Measurements from ENCODE around the gene VEZT.
"Not testable (repeated sequence)": the region's sequence is repeated elsewhere in the genome, so short reads cannot be mapped to it uniquely, and the experiment has no call there.

VEZT gene

DNA sequence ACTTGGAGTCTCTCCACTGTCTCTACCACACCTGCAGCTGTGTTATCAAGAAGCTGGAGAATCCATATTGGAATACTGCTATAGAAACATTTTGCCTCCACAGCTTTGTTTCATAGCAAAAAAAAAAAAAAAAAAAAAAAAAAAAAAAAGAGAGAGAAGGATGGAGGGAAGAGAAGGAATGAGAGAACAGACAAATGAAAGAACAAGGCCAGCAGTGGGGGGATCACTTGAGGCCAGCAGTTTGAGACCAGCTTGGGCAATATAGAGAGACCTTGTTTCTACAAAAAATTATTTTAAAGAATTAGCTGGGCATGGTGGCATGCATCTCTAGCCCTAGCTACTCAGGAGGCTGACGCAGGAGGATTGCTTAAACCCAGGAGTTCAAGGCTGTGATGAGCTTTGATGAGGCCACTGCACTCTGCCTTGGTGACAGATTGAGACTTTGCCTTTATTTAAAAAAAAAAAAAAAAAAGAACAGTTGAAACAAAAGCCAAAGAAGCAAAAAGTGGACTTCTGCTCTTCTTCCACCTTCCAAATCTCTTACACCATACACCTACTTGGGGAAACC is 8.1 kb downstream of the VEZT start:
- DNase-seq = no peak

DNA sequence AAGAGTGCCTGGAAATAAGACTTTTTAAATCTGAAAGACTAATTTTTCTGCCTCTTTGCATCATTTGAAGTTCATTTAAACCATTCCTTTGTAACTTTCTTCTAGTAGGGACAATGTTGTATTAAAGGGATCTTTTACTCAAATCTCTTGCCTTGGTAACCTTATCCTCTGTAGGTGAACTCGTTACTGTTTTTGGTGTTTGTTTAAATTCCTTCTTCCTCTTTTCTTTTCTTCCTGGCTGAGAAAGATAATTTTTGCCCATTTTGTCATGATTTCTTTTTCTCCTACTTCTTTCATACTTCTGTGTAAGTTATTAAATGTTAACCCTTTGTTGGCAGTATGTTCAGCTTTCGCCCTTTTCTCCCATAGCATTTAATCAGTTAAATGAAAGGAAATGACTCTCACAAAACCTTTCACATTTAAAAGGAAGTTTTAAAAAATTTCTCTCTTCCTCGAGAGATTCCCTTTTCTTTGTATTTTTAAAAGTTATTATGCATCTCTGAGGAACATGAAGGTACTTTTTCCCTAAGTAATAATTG is 10.3 kb downstream of the VEZT start:
- no peak for DNase-seq

DNA sequence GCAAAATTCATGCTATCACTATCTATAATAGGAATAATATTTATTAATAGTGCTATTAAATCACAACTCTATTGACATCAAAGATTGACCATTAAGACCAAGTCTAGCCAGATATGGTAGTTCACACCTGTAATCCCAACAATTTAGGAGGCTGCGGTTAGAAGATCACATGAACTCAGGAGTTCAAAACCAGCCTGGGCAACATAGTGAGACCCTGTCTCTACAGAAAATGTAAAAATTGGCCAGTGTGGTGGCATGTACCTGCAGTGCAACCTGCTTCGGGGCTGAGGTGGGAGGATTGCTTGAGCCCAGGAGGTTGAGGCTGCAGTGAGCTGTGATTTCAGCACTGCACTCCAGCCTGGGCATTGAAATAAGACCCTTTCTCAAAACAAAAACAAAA is 11.0 kb downstream of the VEZT start:
- no peak for DNase-seq

DNA sequence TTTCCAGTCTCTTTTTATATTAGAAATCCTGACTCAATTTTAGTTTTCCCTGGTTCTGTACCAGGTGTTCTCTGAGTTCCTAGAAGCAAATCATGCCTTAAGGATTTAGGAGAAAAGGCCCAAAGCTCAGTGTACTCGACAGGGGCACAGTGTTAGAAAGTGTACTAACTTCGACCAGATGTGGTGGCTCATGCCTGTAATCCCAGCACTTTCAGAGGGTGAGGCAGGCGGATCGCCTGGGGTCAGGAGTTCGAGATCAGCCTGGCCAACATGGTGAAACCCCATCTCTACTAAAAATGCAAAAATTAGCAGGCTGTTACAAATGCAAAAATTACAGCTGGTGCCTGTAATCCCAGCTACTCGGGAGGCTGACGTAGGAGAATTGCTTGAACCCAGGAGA is 12.0 kb downstream of the VEZT start:
- DNase-seq = no peak

DNA sequence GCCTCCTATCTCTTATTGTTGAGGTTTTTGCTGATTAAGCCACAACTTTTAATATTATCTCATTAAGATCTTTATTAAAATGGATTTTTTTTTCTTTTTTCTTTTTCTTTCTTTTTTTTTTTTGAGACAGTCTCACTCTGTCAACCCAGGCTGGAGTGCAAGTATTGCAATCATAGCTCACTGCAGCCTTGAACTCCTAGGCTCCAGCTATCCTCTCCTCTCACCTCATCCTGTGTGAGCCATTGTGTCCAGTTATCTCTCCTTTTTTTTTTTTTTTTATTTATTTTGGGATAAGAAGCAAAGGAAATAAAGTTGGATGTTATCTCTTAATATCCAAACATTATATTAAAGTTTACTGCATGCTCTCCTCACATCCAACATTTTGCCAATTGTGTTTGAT is 12.7 kb downstream of the VEZT start:
- DNase-seq = no peak

DNA sequence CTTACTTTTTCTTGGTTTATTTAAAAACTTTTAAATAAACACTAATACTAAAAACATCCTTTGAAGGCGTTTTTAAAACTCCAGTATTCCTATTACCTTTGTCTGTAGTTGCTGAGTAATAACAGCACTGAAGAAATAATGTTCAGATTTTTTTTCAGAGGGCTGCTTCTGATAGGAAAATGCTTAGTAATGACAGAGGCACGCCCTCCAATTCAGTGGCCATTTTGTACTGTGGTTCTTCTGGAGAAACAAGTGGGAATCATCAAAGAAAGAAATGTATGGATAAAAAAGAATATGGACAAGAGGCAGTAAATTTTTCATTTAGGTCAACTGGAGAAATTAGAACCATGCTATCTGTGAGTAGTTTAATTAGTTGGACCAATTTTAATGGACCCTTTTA is 13.6 kb downstream of the VEZT start:
- peak; percentile 64 for DNase-seq

DNA sequence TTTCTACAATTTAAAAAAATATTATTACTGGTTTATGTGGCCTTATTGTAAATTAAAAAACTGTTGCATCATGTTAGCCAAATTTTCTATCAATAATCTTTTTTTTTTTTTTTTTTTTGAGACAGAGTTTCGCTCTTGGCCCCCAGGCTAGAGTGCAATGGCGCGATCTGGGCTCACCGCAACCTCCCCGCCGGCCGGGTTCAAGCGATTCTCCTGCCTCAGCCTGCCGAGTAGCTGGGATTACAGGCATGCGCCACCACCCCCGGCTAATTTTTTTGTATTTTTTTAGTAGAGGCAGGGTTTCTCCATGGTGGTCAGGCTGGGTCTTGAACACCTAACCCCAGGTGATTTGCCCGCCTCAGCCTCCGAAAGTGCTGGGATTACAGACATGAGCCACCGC is 16.6 kb downstream of the VEZT start:
- not testable (repeated sequence) for DNase-seq

DNA sequence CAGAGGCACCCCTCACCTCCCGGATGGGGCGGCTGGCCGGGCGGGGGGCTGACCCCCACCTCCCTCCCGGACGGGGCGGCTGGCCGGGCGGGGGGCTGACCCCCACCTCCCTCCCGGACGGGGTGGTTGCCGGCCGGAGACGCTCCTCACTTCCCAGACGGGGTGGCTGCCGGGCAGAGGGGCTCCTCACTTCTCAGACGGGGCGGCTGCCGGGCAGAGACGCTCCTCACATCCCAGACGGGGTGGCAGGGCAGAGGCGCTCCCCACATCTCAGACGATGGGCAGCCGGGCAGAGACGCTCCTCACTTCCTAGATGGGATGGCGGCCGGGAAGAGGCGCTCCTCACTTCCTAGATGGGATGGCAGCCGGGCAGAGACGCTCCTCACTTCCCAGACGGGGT is 18.0 kb downstream of the VEZT start:
- DNase-seq = not testable (repeated sequence)

DNA sequence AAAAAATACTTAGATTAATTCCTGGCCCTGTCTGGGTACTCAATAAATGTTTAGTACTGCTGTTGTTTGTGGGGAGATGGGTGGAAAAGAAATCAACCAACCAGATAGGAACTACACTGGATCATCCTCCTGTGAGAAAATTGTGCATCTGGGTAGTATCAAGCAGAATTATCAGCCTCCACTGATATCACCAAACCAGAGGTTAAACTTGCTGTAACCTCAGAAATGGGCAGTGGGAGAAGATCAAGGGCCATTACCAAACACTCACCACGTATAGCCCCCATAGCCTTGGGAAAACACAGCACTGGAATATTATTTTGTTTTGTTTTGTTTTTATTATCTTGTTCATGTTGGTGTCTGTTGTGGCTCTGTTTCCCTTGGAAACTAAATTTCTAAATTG is 19.7 kb downstream of the VEZT start:
- DNase-seq = no peak

DNA sequence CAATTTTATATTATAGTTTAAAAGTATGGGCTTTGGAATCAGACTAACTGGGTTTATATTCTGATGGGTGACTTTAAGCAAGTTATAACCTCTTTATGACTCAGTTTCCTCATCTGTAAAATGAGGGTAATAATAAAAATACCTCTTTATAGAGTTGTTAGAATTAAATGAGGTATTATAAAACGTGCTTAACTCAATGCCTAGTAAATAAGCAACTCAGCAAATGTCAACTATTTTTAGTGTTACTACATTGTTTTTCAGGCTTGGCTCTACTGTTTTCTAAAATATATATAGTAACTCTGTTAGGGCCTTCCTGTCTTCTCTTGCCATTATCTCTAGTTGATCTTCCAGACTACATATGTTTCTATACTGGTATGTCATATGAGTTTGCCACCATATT is 20.5 kb downstream of the VEZT start:
- DNase-seq = no peak

DNA sequence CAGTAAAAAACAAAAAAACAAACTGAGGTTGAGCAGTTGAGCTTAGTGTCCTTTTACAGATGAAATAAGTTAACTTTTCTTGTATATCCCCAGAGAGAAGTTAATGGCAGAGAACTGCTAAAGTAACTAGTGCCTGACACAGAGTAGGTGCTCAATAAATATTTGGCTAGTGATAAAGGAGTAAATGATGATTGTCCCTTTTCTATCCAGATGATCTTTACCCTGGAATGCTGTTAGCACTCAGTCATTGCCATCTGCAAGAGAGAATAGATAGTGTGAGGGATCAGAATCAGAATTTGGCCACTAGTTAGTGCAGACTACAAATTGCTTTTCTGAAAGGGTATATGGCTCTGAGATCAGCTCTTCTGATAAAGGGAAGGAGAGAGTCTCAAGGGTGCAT is 21.6 kb downstream of the VEZT start:
- no peak for DNase-seq

DNA sequence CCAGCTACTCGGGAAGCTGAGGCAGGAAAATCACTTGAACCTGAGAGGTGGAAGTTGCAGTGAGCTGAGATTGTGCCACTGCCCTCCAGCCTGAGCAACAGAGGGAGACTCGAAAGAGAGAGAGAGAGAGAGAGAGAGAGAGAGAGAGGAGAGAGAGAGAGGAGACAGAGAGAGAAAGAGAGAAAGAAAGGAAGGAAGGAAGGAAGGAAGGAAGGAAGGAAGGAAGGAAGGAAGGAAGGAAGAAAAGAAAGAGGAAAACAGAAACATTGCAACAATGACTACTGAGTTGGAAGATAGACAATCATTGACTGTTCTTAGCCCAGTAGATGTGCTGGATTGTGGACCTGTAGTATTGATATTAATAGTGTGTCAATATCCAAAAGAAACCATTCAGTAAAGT is 22.2 kb downstream of the VEZT start:
- DNase-seq = not testable (repeated sequence)

DNA sequence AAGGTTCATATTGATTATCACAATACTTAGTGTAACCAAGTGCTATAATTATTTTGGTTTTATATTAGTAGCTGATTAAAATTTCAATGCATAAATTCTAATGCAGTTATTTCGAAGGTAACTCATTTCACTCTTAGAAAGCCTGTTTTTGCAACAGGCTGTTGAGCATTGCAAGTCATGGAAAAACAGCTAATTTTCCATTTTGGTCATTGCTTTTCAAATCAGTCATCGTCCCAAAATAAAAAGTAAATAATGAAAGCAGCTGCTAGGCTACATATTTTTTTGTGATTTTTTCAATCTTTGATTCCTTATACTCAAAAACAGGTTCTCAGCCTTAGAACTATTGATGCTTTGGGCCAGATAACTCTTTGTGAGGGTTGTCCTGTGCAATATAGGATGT is 22.9 kb downstream of the VEZT start:
- DNase-seq = no peak

DNA sequence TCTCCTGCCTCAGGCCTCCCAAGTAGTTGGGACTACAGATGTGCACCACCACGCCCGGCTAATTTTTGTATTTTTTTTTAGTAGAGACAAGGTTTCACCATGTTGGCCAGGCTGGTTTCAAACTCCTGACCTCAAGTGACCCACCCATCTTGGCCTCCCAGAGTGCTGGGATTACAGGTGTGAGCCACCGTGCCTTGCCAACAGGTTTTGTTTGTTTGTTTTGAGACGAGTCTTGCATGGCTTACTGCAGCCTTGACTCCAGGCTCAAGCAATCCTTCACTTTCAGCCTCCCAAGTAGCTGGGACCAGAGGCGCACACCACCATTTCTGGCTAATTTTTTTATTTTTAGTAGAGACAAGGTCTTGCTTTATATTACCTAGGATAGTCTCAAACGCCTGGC is 23.5 kb downstream of the VEZT start:
- DNase-seq = not testable (repeated sequence)

DNA sequence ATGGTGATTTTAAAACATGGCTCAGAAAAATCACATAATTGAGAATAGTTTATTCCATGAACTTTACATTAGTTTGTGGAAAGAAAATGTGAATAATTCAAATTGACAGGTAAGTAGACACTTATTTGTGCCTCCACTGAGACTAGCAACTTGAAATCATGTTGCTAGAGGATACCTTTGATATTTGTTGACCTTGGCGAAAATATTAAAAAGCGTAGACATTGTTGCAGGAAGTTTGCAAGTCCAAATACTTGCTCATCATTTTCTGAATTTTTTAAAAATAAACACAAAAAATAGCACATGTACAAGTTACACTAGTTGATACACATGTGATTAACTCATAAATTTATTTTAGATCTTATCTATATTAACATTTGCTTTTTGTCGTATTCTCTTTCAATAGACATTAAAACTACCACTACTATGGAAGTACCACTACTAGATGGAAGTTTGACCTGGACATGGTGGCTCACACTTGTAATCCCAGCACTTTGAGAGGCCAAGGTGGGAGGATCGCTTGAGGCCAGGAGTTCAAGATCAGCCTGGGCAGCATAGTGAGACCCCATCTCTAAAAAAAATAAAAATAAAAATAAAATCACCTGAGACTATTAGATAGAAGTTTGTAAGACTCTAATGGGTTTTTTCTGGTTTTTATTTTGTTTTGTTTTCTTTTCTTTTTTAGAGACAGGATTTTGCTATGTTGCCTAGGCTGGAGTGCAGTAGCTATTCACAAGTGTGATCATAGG is 24.3 kb downstream of the VEZT start:
- DNase-seq = no peak

DNA sequence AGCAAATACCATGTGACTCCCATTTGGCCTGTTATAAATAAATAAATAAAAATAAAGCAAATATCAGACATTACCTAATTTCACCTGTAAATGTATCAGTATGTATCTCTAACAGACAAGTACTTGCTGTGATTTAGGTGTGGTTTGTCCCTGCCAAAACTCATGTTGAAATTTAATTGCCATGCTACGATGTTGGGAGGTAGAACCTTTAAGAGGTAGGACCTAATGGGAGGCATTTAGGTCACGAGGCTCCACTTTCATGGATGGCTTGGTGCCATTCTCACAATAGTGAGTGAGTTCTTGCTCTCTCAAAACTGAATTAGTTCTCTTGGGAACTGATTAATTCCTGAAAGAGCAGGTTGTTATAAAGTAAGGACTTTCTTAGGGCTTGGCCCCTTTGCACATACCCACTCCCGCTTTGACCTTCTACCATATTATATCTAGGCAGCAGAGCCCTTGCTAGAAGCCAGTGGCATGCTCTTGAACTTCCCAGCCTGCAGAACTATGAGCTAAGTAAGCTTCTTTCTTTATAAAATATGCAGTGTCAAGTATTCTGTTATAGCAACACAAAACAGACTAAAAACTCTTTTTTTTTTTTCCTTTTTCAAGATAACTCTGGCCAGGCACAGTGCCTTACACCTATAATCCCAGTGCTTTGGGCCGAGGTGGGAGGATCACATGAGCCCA is 26.0 kb downstream of the VEZT start:
- DNase-seq = no peak

DNA sequence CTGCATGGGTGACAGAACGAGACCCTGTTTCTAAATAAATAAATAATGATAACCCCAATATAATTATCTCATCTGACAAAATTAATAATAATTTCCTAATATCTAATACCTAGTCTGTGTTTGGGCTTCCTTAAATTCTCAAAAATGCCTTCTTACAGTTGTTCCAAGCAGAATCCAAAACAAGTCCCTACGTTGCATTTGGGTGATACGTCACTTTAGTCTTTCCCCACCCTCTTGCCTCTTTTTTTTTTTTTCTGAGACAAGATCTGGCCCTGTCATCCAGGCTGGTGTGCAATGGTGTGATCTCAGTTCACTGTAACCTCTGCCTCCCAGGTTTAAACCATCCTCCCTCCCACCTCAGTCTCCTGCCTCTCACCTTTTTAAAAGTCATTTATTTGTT is 26.7 kb downstream of the VEZT start:
- no peak for DNase-seq

DNA sequence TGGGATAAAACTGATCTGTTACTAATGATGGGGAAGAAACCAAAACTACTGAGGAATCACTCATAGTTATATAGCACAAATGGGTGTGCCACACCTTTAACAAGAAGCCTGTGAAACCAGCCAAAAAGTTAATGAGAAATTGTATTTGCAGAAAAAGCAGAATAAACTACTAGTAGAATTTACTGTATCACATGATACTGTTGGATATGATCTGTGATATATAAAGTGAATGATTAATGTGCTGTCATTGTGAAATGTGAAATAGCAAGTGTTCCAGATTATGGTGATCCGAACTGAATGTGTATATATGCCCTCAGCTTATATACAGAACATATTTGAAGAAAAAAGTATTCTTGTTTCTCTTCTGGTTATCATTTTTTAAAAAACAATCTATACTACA is 30.5 kb downstream of the VEZT start:
- DNase-seq = no peak

DNA sequence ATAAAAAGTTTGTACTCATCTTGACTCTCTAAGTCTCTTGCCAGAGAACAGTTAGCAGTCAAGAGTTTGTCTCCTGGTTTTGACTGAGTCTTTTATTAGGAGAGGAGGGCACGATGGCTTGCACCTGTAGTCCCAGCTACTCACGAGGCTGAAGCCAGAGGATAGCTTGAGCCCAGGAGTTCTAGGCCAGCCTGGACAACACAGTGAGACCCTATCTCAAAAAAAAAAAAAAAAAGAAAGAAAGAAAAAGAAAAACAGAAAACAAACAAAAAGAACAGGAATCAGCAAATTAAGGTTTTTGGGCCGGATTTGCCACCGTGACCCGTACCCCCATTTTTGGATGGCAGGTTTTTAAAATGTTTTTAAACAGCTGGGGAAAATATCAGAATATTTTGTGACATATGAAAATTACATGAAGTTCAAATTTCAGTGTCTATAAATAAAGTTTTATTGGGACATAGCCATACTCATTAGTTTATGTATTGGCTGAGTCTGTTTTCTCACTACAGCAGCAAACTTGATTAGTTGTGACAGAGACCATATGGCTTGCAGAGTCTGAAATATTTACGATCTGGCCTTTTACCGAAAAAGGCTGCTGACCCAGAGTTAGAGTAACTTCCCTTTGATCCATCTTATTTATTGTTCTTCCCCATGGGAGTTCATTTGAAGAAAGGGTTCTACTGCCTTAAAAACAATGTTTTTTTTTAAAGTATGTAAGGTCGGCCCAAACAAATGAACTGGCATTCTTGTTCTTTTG is 31.2 kb downstream of the VEZT start:
- no peak for DNase-seq

DNA sequence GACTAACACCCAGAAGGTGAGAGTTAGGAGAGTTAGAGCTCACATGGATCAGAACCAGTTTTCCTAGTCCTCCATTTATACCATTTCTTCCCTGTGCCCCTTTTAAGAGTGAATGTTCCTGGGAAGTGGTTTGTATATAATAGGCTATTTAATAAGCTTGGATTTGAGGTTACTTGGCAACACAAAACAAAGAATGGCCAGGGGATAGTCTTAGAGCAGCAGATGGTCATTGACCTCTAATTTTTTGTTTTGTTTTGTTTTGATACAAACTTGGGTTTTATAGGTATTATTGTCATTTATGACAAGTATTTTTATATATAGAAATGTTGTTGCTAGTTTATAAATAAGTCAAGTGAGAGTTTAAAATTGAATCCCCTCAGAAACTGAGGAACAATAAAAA is 35.8 kb downstream of the VEZT start:
- no peak for DNase-seq

DNA sequence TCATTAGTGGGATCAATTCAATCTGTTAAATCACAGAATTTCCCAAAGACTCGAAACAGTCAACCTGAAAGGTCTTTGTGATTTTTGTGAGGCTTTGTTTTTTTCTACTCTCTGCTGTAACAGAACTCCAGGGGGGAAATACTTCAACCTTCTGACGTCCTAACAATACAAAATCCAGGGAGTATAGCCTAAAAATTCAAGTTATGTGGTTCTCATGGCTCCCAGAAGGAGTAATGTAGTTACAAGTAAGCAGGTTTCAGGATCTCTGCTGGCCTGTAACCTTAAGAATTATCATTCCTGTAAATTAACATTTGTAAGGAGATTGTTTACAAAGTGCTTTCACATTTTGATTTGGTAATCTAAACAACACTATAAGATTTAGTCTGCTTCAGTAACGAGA is 39.9 kb downstream of the VEZT start:
- no peak for DNase-seq

DNA sequence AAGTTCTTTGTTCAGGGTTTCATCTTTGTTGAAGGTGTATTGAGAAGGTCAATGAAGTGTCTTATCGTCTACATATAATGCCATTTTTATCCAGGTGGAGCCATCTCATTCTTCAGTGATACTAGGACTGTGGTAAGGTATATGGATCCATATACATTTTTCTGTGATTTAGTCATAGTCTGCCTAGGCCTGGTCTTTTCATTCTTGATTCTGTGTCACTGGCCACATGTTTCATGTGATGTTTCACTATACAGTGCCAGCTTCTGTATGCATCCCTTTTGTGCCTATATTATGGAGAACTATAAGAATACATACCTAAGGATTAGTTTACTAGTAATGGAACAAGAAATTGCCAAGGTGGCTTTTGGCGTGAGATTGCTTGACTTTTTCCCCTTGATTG is 40.5 kb downstream of the VEZT start:
- DNase-seq = no peak

DNA sequence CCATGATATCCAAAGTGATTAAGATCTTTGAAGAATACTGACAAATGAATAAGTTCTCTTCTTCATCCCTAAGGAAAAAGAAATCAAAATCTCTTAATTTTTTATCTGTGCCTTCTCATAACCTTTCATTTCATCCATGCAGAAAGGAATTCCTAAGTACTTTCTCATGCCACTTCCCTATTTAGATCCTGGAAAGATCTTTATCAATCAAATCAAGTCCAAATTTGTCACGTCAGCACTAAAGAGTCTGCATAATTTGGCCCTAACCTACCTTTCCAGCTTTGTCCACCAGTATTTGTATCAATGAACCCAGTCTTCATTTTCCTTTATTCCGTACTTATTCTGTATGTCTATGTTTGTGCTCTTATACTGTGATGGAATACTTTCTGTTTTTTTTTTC is 41.2 kb downstream of the VEZT start:
- no peak for DNase-seq

DNA sequence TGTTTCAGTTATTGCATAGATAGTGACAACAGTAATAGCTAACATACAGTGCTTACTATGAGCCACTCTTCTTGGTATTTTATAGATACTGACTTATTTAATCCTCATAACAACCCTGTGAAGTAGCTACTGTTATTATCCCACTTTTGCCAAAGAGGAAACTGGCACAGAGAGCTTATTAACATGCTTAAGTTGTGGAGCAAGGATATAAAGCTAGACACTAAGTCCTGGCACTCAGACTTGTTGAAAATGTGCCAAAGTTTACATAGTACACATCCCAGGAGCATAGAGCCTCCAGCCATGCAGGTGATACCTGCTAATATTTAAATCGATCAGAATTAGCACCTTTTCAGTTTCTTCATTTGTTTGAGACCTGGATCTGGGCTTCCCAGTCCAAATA is 41.8 kb downstream of the VEZT start:
- DNase-seq = no peak

Measured in NCI-H226 (cell line).